ENCODE measurements around the gene TUBA3E. TPM values are rescaled to one million over a fixed set of nuclear protein-coding genes. Genes with fewer than 3 reads are reported as not detected.
"Not testable (repeated sequence)": the region's sequence is repeated elsewhere in the genome, so short reads cannot be mapped to it uniquely, and the experiment has no call there.

Gene TUBA3E
- 80.0 TPM for total RNA-seq
- long read RNA-seq, partial matches to known transcripts: 68 of 73 reads
- long read RNA-seq, other reads (novel, unspliced or antisense): 5 of 73 reads

DNA sequence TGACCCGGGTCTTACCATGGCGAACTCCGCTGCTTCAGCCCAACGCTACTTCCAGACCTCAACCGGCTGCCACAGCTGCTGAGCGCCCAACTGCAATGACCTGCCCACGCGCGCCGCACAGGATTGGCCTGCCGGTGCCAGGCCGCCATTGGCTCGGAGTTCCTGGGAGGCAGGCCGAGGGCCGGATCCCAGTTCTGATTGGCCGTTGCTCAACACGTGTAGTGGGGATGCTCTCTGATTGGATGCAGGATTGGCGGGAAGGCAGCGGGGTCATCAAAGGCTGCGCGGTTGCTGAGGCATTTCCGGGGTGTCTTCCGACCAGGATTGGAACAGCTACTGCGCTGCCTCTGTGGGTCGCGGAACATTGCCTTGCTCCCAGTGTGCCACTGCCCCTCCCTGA is at the start of gene TUBA3E:
Gene TUBA3E (minus strand): TSS at position 97 of the 400 bp plus-strand sequence. CDS start 79 bp downstream, at position 18.
- DNase-seq (ENCODE audit: missing footprints) (no peak), ATAC-seq (no peak)
- intact Hi-C loops (cut with DNase I): no loop called here

DNA sequence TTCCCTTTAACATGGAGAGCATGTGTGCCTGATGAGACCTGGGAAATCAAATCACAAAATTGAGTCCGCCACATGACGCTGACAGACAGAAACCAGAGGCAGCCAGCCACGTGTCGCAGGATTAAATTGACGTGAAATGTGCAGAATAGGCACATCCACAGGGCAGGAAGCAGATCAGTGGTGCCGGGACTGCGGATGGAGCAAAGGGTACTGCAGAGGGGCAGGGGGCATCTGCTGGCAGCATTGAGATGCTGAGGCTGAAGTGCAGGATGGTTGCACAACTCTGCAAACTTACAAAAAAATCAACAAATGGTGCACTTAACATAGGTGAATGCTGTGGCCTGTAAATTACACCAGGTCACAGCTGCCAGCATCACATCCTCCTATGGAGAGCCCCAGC is 48.2 kb upstream of the TUBA3E start:
- no peak for DNase-seq (ENCODE audit: missing footprints)
- ATAC-seq: no peak
- intact Hi-C loops (cut with DNase I): no loop called here

DNA sequence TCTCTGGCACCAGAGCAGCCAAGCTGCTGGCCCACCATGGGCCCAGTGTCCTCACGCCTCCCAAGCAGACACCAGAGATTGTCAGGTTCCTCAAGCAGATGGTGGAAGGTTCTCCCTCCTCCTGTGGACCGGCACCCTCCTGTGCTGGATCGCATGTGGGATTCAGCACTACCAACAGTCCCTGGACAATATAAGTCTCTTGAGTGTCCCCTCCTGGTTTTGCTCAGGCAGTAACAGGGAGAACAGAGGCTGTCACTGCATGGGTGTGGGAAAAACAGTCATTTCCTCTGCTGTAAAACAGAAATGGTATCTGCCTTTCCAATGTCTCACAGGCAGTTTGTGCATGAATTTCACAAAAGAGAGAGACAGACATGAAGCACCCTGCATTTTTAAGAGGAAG is 47.7 kb upstream of the TUBA3E start:
- DNase-seq (ENCODE audit: missing footprints) (no peak), ATAC-seq (peak; percentile 56)
- intact Hi-C loops (cut with DNase I): no loop called here

- DNase-seq (ENCODE audit: missing footprints) (no peak), ATAC-seq (no peak)
- intact Hi-C loops (cut with DNase I): no loop called here
These were observed 45.1 kb upstream of the TUBA3E start for GRCh38 chr2:130243359-130243758.

- no peak for DNase-seq (ENCODE audit: missing footprints)
These were observed 42.9 kb upstream of the TUBA3E start for GRCh38 chr2:130241041-130241707.

GRCh38 chr2:130239581-130239980 is 41.3 kb upstream of the TUBA3E start:
- ATAC-seq; intact Hi-C loops (cut with DNase I); DNase-seq (ENCODE audit: missing footprints): not testable (repeated sequence)

More at GRCh38 chr2:130241041-130241707, 42.9 kb upstream of the TUBA3E start:
- intact Hi-C loops (cut with DNase I): no loop called here
- no peak for ATAC-seq

DNA sequence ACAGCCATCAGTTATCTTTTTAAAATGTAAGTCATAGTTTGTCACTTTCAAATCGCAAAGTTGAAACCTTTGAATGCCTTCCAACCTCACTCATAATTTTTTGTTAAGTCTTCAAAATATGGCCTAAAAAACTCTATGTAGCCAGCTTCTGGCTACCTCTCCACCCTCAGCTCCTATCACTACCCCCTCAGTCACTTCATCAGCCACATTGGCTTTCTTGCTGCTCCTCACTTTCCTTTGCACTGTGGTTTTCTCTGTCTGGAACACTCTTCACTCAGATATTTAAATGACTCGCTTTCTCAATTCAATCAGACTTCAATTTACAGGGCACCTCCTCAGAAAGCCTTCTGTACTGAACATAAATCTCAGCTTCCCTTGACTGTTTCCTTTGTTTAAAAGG is 34.8 kb upstream of the TUBA3E start:
- intact Hi-C loops (cut with DNase I); ATAC-seq; DNase-seq (ENCODE audit: missing footprints): not testable (repeated sequence)

DNA sequence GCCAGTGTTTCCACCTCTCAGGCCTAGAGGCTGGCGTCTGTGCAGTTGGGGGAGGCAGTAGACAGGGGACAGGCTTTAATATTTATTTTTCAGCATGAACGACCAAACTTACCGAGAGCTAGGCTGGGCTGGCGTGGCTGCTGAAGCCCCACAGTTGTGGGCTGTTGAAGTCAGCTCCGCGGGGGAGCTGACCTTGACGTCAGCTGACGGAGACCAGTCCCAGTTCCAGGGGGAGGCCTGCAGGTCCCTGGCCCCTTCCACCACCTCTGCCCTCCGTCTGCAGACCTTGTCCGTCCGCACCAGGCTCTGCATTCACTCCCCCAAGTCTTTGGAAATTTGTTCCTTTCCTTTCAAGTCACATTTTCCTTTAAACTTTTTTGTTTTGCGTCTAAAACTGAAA is 33.4 kb upstream of the TUBA3E start:
- DNase-seq (ENCODE audit: missing footprints) (no peak), ATAC-seq (no peak)
- intact Hi-C loops (cut with DNase I): no loop called here

- intact Hi-C loops (cut with DNase I); ATAC-seq; DNase-seq (ENCODE audit: missing footprints): not testable (repeated sequence)
These were observed 32.7 kb upstream of the TUBA3E start for GRCh38 chr2:130230907-130231306.

- DNase-seq (ENCODE audit: missing footprints); ATAC-seq; intact Hi-C loops (cut with DNase I): not testable (repeated sequence)
These were observed 32.1 kb upstream of the TUBA3E start for GRCh38 chr2:130230376-130230775.

GRCh38 chr2:130229161-130229510 is 30.9 kb upstream of the TUBA3E start:
- peak; percentile 77 for ATAC-seq
- DNase-seq (ENCODE audit: missing footprints); intact Hi-C loops (cut with DNase I): not testable (repeated sequence)

GRCh38 chr2:130228467-130229160 is 30.4 kb upstream of the TUBA3E start:
- intact Hi-C loops (cut with DNase I); ATAC-seq; DNase-seq (ENCODE audit: missing footprints): not testable (repeated sequence)

DNA sequence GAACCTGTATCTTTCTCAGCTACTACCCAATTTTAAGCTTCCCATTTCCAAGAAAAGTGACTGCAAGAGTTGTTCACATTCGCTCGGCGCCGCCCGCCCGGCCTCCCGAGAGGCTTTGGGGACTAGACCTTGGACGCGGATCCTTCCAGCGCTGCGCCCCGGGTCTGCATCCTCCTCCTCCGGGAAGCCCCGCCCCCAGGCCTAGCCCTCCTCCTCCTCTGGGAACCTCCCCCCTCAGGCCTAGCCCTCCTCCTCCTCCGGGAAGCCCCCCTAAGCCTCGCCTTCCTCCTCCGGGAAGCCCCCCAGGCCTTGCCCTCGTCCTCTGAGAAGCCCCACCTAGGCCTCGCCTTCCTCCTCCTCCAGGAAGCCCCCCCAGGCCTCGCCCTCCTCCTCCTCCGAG is 29.8 kb upstream of the TUBA3E start:
- ATAC-seq; DNase-seq (ENCODE audit: missing footprints); intact Hi-C loops (cut with DNase I): not testable (repeated sequence)

- ATAC-seq; DNase-seq (ENCODE audit: missing footprints); intact Hi-C loops (cut with DNase I): not testable (repeated sequence)
These were observed 24.3 kb upstream of the TUBA3E start for GRCh38 chr2:130222523-130222922.

- intact Hi-C loops (cut with DNase I); DNase-seq (ENCODE audit: missing footprints); ATAC-seq: not testable (repeated sequence)
These were observed 22.3 kb upstream of the TUBA3E start for GRCh38 chr2:130220505-130220904.

DNA sequence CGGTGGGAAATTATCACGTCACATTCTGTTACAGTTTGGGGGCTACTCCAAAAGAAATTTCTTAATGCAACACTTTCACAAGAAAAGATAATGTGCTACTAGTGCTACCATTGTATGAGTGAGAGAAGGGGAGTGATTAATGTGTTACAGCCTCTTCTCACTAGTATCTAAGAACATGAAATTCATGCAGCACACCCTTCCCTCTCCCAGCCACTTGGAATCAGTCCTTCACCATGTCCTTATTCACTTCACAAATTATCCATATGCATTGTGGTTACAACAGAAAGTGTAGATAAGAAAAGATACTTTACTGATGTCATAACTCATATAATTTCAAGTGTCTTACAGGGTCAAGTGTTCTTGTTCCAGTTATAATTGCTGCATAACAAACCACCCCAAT is 20.9 kb upstream of the TUBA3E start:
- intact Hi-C loops (cut with DNase I); DNase-seq (ENCODE audit: missing footprints): not testable (repeated sequence)

GRCh38 chr2:130207051-130207450 is 8.8 kb upstream of the TUBA3E start:
- ATAC-seq; intact Hi-C loops (cut with DNase I); DNase-seq (ENCODE audit: missing footprints): not testable (repeated sequence)

More for the DNA sequence above, 20.9 kb upstream of the TUBA3E start:
- ATAC-seq: not testable (repeated sequence)

DNA sequence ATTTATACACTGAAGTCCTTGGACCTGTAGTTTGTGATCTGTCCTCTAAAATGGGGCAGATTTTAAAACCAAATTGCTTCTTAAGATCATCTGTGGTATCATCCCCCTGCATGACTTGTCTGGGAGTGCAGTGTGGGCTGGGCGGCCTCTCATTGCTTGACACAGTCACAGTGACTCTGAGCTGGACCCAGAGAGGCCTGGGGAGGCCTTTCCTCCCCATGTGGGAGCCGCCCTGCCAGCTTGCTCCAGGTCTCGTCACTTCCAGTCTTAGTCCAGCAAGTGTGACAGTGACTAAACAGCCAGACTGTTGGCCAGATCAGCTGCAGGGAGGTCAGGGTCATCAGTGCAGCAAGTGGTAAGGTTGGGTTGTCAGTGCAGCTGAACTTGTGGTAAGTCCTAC is 4.9 kb upstream of the TUBA3E start:
- peak; percentile 26 for ATAC-seq
- intact Hi-C loops (cut with DNase I); DNase-seq (ENCODE audit: missing footprints): not testable (repeated sequence)

GRCh38 chr2:130202518-130202917 is 4.3 kb upstream of the TUBA3E start:
- ATAC-seq: peak; percentile 93
- intact Hi-C loops (cut with DNase I); DNase-seq (ENCODE audit: missing footprints): not testable (repeated sequence)

DNA sequence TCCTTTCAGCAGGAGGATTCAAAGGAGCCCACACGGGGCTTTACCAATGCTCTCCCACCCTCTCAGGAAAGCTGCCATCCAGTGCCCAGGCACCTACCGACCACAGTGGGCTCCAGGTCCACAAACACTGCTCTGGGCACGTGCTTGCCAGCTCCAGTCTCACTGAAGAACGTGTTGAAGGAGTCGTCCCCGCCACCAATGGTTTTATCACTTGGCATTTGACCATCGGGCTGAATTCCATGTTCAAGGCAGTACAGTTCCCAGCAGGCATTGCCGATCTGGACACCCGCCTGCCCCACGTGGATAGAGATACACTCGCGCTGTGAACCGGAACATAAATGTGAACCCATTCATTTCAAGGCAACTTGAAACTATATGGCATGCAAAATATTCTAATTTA is 2.2 kb downstream of the TUBA3E start:
- peak; percentile 89 for ATAC-seq
- DNase-seq (ENCODE audit: missing footprints); intact Hi-C loops (cut with DNase I): not testable (repeated sequence)
